ENCODE measurements around the gene CARF. TPM values are rescaled to one million over a fixed set of nuclear protein-coding genes. Genes with fewer than 3 reads are reported as not detected.
"Not testable (repeated sequence)": the region's sequence is repeated elsewhere in the genome, so short reads cannot be mapped to it uniquely, and the experiment has no call there.

Gene CARF
- total RNA-seq, 1 experiment from 2014 or later, result 6.8 TPM

DNA sequence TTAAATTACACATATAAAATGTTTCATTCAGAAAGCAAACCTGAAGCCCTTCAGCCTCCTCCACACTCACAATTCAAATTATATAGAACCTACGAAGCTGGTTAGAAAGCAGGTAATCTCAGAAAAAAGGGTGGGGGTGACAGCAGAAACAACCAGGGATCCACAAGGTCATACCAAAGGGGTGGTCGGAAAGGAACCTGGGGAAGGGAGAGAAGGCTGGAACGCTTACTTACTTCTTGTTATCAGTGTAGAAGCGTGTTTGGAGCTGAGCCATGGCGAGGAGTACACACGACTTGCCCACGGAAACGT, 918 bp upstream of the CARF start:
- BruUV-seq (replicated peaks), result no TSS peak
- Mint-ChIP-seq H3K27me3 (ENCODE audit: insufficient read depth, unreplicated experiment) (no peaks in the 10 kb centered on the region), H3K27ac (ENCODE audit: low read depth, unreplicated experiment) (peak overlapping the region; percentile 55), H3K9me3 (ENCODE audit: unreplicated experiment) (no peaks in the 10 kb centered on the region), H3K4me1 (ENCODE audit: insufficient read depth, unreplicated experiment) (peaks cover 18% of the 10 kb centered on the region), H3K4me3 (ENCODE audit: unreplicated experiment) (peak overlapping the region; percentile 96), H3K36me3 (ENCODE audit: insufficient read depth, unreplicated experiment) (peaks cover 16% of the 10 kb centered on the region)
- no peak for DNase-seq (ENCODE audit: unreplicated experiment)
- POLR2A ChIA-PET, result interaction anchor here (0.5 to 4.0 kb wide), 21 partner anchors 10 to 998 kb away, joined by 3 to 41 read pairs (median 4); partner anchors contain the start of genes CYP20A1, FAM117B, ICA1L and NBEAL1
- intact Hi-C loops (cut with micrococcal nuclease), result loop anchor here (2.0 to 5.0 kb wide), 3 partner anchors 104 to 326 kb away; partner anchors contain the start of genes CYP20A1 and NBEAL1
- CTCF ChIA-PET, result interaction anchor here (1.0 to 1.6 kb wide), 4 partner anchors 9 to 337 kb away, joined by 3 to 4 read pairs (median 4); no protein-coding TSS in a partner anchor
- no peak for TF ChIP-seq CTCF (IDR thresholded peaks at IDR 0.05; ENCODE audit: unreplicated experiment)

DNA sequence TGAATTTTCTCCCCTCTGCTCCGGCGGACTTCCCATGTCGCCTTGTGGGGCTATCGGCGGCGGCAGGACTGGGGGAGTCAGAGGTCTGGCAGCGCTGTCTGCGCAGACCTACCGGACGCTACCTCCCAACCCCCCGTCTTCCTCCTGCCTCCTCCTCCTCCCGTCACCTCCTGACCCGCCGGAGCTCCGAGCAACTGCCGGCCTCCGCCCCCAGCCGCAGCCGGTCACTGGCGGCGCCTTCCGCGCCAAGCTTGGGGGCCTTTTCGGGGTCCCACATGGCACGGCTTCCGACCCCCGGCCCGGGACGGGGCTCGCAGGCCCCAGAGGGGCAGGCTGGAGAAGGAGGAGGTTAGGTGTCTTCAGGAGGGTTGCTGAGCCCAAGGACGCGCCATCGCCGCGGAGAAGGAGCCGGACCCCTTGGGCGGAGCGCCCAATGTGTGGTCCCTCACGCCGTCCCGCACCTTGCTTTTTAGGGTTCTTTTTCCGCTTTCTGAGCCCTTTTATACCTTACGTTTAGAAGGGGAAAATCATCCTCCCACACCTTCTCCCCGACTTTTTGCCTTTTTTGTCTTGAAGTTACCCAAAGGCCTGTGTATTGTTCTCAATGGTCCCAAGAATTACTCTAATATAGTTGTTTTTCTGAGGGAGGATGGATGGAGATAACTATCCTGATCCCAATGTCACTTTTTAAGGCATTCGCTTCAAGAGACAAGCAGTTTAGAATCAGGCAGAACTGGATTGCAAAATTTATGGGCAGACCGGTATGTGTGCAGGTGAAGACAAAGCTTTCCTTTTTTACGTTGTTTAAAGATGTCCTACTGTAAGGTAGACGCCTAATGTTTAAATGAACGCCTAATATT, 497 bp downstream of the CARF start:
- CTCF ChIA-PET, result interaction anchor here (0.7 kb wide), 1 partner anchor 80 kb away, joined by 3 read pairs; no protein-coding TSS in a partner anchor
- not testable (repeated sequence) for H3K27me3 Mint-ChIP-seq (ENCODE audit: insufficient read depth, unreplicated experiment); H3K36me3 Mint-ChIP-seq (ENCODE audit: insufficient read depth, unreplicated experiment); BruUV-seq (replicated peaks); H3K9me3 Mint-ChIP-seq (ENCODE audit: unreplicated experiment)
- Mint-ChIP-seq H3K4me1 (ENCODE audit: insufficient read depth, unreplicated experiment) (peaks cover 18% of the 10 kb centered on the region), H3K4me3 (ENCODE audit: unreplicated experiment) (peak overlapping the region; percentile 96), H3K27ac (ENCODE audit: low read depth, unreplicated experiment) (peak overlapping the region; percentile 87)
- intact Hi-C loops (cut with micrococcal nuclease), result loop anchor here (5.0 kb wide), 2 partner anchors 185 to 325 kb away; partner anchors contain the start of gene CYP20A1
- peak; percentile 1 for DNase-seq (ENCODE audit: unreplicated experiment)
- POLR2A ChIA-PET, result interaction anchor here (0.6 to 4.0 kb wide), 15 partner anchors 11 to 326 kb away, joined by 3 to 41 read pairs (median 4); partner anchors contain the start of genes CYP20A1, FAM117B, ICA1L and NBEAL1

GRCh38 chr2:202918860-202919259, 6.8 kb downstream of the CARF start:
- intact Hi-C loops (cut with micrococcal nuclease), result no loop called here
- no TSS peak for BruUV-seq (replicated peaks)
- peaks cover 9% of the 10 kb centered on the region for H3K36me3 Mint-ChIP-seq (ENCODE audit: insufficient read depth, unreplicated experiment)
- no peak for DNase-seq (ENCODE audit: unreplicated experiment)
- POLR2A ChIA-PET, result interaction anchor here (0.6 kb wide), 1 partner anchor 85 kb away, joined by 3 read pairs; no protein-coding TSS in a partner anchor
- H3K4me1 Mint-ChIP-seq (ENCODE audit: insufficient read depth, unreplicated experiment), result no peaks in the 10 kb centered on the region
- H3K27ac Mint-ChIP-seq (ENCODE audit: low read depth, unreplicated experiment), result no peak overlapping the region
- H3K27me3 Mint-ChIP-seq (ENCODE audit: insufficient read depth, unreplicated experiment), result no peaks in the 10 kb centered on the region
- H3K9me3 Mint-ChIP-seq (ENCODE audit: unreplicated experiment), result no peaks in the 10 kb centered on the region
- CTCF ChIA-PET, result no interaction called here
- no peak for TF ChIP-seq CTCF (IDR thresholded peaks at IDR 0.05; ENCODE audit: unreplicated experiment)
- no peak overlapping the region for H3K4me3 Mint-ChIP-seq (ENCODE audit: unreplicated experiment)

DNA sequence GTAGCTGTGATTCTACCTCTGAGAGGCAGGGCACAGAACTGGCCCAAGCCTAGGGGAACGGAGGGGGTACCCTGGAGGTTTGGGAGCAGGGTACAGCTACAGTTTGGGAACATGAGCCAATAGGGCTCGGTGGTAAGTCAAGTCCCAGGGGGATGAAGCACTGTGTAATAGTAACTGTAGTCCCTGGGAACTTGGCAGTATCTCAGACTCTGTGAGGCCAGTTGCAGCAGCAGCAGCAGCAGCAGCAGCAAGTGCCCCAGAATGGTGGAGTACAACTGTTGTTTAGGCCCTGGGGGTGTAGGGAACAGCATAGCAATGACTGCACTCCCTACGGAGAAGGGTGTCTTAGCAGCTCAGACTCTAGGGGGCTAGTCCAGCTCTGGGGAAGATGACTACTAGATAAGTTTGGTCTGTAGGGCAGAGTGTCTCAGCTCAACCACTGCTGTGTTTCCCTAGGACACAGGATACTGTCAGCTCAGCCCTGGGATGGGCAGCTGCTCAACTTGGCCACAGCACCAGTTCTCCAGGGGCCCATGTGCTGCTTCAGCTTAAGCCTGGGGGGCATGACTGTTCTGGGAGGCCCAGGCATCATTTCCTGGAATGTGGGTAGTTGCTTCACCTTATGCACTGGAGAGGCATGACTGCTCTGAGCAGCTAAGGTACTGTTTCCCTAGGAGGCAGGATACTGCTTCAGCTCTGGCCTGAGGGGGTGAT, 20.5 kb downstream of the CARF start:
- peak overlapping the region; percentile 33 for H3K4me3 Mint-ChIP-seq (ENCODE audit: unreplicated experiment)
- peaks cover 22% of the 10 kb centered on the region for H3K4me1 Mint-ChIP-seq (ENCODE audit: insufficient read depth, unreplicated experiment)
- POLR2A ChIA-PET, result interaction anchor here (0.6 to 1.7 kb wide), 6 partner anchors 8 to 160 kb away, joined by 3 to 4 read pairs (median 3); partner anchors contain the start of genes CARF, NBEAL1 and WDR12
- H3K27ac Mint-ChIP-seq (ENCODE audit: low read depth, unreplicated experiment), result peak overlapping the region; percentile 73
- TF ChIP-seq CTCF (IDR thresholded peaks at IDR 0.05; ENCODE audit: unreplicated experiment), result no peak
- no TSS peak for BruUV-seq (replicated peaks)
- CTCF ChIA-PET, result interaction anchor here (0.6 to 1.5 kb wide), 4 partner anchors 15 to 609 kb away, joined by 3 to 8 read pairs (median 4); no protein-coding TSS in a partner anchor
- peaks cover 14% of the 10 kb centered on the region for H3K36me3 Mint-ChIP-seq (ENCODE audit: insufficient read depth, unreplicated experiment)
- intact Hi-C loops (cut with micrococcal nuclease), result no loop called here
- no peaks in the 10 kb centered on the region for H3K9me3 Mint-ChIP-seq (ENCODE audit: unreplicated experiment)
- DNase-seq (ENCODE audit: unreplicated experiment), result peak; percentile 90
- H3K27me3 Mint-ChIP-seq (ENCODE audit: insufficient read depth, unreplicated experiment), result no peaks in the 10 kb centered on the region

Data from MCF 10A (cell line).